ENCODE results near the gene TRIM72.

TRIM72 gene

DNA sequence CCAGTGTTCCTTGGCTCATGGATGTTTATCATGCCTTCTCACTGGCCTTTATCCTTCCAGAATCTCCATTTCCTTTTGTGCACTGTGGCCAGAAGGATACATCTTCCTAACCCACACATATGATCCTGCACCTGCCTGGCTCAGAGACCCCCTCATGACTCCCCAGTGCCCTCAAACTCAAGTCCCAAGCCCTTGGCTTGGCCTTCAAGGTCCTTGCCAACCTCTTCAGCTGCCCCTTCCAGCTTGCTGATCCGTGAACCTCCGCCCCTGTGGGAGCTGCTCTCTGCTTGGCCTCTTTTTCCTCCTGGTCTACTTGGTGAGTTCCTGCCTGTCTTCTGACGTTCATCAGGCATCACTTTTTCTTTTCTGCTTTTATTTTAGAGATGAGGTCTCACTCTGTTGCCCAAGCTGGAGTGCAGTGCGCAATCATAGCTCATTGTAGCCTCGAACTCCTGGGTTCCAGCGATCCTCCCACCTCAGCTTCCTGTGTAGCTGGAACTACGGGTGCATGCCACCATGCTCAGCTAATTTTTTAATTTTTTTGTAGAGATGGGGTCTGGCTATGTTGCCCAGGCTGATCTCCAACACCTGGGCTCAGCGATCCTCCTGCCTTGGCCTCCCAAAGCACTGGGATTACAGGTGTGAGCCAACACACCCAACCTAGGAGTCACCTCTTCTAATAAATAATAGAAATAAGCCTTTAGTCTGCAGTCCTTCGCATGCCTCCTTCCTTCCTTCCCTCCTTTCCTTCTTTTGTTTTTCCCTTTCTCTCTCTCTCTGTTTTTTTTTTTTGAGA lies 8.8 kb upstream of the TRIM72 start:
- H3K4me2 ChIP-seq (ENCODE audit: low read depth, low read length, poor library complexity, severe bottlenecking), result no peak overlapping the region
- peaks cover 10% of the 10 kb centered on the region; the same call in 1 of the 2 replicates for H3F3A ChIP-seq (ENCODE audit: insufficient read depth)
- H3K27me3 ChIP-seq (ENCODE audit: low read length), result no peaks in the 10 kb centered on the region
- H3K9me3 ChIP-seq (ENCODE audit: insufficient read depth, low read length), result no peaks in the 10 kb centered on the region
- no peaks in the 10 kb centered on the region for H3K79me2 ChIP-seq (ENCODE audit: insufficient read depth, low read length)
- H3K9me2 ChIP-seq (replicated peaks; ENCODE audit: insufficient read depth, low read length), result no peaks in the 10 kb centered on the region
- H3K36me3 ChIP-seq (ENCODE audit: low read length), result no peaks in the 10 kb centered on the region
- H3K4me3 ChIP-seq (ENCODE audit: insufficient read depth, low read length, poor library complexity, severe bottlenecking), result no peak overlapping the region
- no peak overlapping the region for H3K27ac ChIP-seq (ENCODE audit: low read depth, low read length)
- no peak for TF ChIP-seq EZH2phosphoT487 (conservative IDR thresholded peaks at IDR 0.05; ENCODE audit: low read length)
- TF ChIP-seq, protein P1, sequence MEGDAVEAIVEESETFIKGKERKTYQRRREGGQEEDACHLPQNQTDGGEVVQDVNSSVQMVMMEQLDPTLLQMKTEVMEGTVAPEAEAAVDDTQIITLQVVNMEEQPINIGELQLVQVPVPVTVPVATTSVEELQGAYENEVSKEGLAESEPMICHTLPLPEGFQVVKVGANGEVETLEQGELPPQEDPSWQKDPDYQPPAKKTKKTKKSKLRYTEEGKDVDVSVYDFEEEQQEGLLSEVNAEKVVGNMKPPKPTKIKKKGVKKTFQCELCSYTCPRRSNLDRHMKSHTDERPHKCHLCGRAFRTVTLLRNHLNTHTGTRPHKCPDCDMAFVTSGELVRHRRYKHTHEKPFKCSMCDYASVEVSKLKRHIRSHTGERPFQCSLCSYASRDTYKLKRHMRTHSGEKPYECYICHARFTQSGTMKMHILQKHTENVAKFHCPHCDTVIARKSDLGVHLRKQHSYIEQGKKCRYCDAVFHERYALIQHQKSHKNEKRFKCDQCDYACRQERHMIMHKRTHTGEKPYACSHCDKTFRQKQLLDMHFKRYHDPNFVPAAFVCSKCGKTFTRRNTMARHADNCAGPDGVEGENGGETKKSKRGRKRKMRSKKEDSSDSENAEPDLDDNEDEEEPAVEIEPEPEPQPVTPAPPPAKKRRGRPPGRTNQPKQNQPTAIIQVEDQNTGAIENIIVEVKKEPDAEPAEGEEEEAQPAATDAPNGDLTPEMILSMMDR (IDR thresholded peaks at IDR 0.05; ENCODE audit: insufficient read depth, low read length, poor library complexity, severe bottlenecking), result no peak
- H4K20me1 ChIP-seq (ENCODE audit: low read depth, low read length), result no peaks in the 10 kb centered on the region
- no peak overlapping the region for H3K9ac ChIP-seq (ENCODE audit: low read length)
- H2AFZ ChIP-seq (ENCODE audit: low read depth, low read length, severe bottlenecking), result no peak overlapping the region

DNA sequence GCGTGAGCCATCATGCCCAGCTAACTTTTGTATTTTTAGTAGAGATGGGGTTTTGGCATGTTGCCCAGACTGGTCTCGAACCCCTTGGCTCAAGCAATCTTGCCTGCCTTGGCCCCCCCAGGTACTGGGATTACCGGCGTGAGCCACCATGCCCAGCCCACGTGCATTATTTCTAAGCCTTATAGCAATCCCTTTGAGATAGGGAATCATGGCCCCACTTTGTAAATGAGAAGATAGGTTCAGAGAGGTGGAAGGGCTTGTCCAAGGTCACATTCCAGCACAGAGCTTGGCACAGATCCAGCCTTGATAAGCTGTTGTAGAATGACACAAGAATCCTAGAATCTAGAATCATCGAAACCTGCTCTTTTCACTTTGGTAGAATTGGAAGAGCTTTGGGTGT lies 7.1 kb upstream of the TRIM72 start:
- Histone ChIP-seq H3K27me3 (ENCODE audit: low read length) (no peaks in the 10 kb centered on the region), H3F3A (ENCODE audit: insufficient read depth) (no peaks in the 10 kb centered on the region), H3K27ac (ENCODE audit: low read depth, low read length) (no peak overlapping the region), H3K79me2 (ENCODE audit: insufficient read depth, low read length) (no peaks in the 10 kb centered on the region), H3K4me2 (ENCODE audit: low read depth, low read length, poor library complexity, severe bottlenecking) (no peak overlapping the region), H3K9me3 (ENCODE audit: insufficient read depth, low read length) (no peaks in the 10 kb centered on the region), H4K20me1 (ENCODE audit: low read depth, low read length) (no peaks in the 10 kb centered on the region), H2AFZ (ENCODE audit: low read depth, low read length, severe bottlenecking) (no peak overlapping the region), H3K36me3 (ENCODE audit: low read length) (no peaks in the 10 kb centered on the region), H3K9me2 (replicated peaks; ENCODE audit: insufficient read depth, low read length) (no peaks in the 10 kb centered on the region), H3K4me3 (ENCODE audit: insufficient read depth, low read length, poor library complexity, severe bottlenecking) (no peak overlapping the region), H3K9ac (ENCODE audit: low read length) (no peak overlapping the region)
- TF ChIP-seq EZH2phosphoT487 (conservative IDR thresholded peaks at IDR 0.05; ENCODE audit: low read length), result no peak
- TF ChIP-seq, protein P1 (IDR thresholded peaks at IDR 0.05; ENCODE audit: insufficient read depth, low read length, poor library complexity, severe bottlenecking), result no peak

DNA sequence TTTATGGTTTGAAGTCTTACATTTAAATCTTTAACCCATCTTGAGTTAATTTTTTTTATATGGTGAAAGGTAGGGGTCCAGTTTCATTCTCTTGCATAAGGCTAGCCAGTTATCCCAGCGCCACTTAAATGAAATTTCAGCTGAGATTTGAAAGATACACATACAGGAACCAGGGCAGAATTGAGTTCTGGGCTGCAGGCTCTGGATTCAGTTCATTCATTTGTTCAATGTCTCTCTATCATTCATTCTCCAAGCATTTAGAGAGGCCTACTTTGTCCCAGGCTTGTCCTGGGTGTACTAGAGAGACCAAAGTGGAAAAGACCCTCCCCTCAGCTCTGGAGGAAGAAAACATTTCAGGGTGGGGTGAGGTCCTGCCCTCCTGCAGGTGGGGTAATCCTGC lies 577 bp upstream of the TRIM72 start:
- no peaks in the 10 kb centered on the region for H3K36me3 ChIP-seq (ENCODE audit: low read length)
- no peaks in the 10 kb centered on the region for H3K9me3 ChIP-seq (ENCODE audit: insufficient read depth, low read length)
- no peaks in the 10 kb centered on the region for H3K79me2 ChIP-seq (ENCODE audit: insufficient read depth, low read length)
- H3K4me3 ChIP-seq (ENCODE audit: insufficient read depth, low read length, poor library complexity, severe bottlenecking), result no peak overlapping the region
- no peaks in the 10 kb centered on the region for H3K9me2 ChIP-seq (replicated peaks; ENCODE audit: insufficient read depth, low read length)
- no peaks in the 10 kb centered on the region for H4K20me1 ChIP-seq (ENCODE audit: low read depth, low read length)
- no peak overlapping the region for H3K4me2 ChIP-seq (ENCODE audit: low read depth, low read length, poor library complexity, severe bottlenecking)
- no peaks in the 10 kb centered on the region for H3K27me3 ChIP-seq (ENCODE audit: low read length)
- H3F3A ChIP-seq (ENCODE audit: insufficient read depth), result no peaks in the 10 kb centered on the region
- no peak for TF ChIP-seq EZH2phosphoT487 (conservative IDR thresholded peaks at IDR 0.05; ENCODE audit: low read length)
- TF ChIP-seq, protein P1 (IDR thresholded peaks at IDR 0.05; ENCODE audit: insufficient read depth, low read length, poor library complexity, severe bottlenecking), result no peak
- H3K9ac ChIP-seq (ENCODE audit: low read length), result no peak overlapping the region
- no peak overlapping the region for H3K27ac ChIP-seq (ENCODE audit: low read depth, low read length)
- H2AFZ ChIP-seq (ENCODE audit: low read depth, low read length, severe bottlenecking), result no peak overlapping the region

Data from SU-DHL-6 (cell line).